GM19351 (cell line): Measurements from ENCODE around the gene XIAP.
"Not testable (repeated sequence)": the region's sequence is repeated elsewhere in the genome, so short reads cannot be mapped to it uniquely, and the experiment has no call there.

Experiments
- ATAC-seq: cut with Tn5 transposase; IDR thresholded peaks from one replicate; pipeline ENCODE4 v1.9.1; 2021; ENCODE audit warnings: mild to moderate bottlenecking, moderate library complexity; ENCODE audit not compliant: unreplicated experiment

XIAP gene

DNA sequence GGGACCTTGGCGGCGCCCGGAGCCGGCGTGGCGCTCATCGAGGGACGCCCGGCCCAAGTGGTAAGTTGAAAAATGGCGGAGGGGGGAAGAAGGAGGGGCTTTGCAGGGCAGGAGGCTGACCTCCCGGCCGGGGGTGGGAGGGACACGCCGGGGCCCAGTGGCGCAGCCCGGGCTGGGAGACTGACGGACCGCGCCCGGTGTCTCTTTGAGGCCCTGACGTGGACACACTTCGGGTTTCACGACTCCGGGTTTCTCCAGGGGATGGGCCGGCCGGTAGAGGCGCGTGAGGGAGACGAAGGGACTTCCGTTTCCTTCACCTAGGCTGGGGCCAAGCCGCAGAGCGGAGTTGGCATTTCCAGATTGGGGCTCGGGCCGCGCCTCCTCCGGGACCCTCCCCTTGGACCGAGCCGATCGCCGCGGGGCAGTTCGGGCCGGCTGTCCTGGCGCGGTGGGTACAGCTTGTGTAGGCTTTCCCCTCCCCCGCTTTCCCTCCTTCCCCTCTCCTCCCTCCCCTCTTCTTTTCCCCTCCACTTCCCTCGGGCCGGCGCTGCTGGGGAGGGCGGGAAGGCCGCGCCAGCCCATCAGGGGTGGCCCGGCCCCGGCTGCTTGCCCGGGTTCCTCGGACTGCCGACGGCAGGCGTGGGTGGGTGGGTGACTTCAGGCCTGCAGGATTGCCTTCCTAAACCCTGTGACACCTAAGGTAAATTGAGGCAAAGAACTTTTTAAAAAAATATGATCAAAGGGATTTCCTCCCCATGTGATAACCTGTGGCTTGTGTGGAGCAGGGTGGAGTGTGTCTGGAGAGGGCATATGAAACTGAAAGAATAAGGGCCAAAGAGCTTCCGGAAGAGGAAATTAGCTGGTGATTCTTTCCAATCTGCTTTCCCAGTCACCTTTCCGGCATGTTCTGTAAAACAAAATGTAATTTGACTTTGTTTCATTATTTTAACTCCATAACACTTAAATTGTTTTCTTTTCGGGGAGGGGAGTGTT is at the start of gene XIAP:
XIAP (plus strand) TSS at position 208 of the 993 bp plus-strand sequence. CDS start 25,610 bp downstream, outside the sequence.
- ATAC-seq = peak; percentile 75

DNA sequence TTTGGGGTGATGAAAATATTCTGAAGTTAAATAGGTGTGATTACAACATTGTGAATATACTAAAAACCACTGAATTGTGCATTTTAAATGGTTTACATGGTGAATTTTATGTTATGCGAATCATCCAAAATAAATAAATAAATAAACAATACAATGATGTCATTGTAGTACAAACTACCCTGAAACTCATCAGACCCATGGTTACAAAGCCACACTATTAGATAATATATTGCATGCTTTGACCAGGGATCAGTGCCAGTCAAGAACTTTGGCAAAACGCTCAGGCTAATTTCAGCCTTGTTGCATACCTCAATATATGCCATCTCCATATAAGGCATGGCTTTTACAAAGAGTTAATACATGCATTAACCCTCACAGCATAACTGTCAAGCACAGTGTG is 45.5 kb upstream of the XIAP start:
- no peak for ATAC-seq

DNA sequence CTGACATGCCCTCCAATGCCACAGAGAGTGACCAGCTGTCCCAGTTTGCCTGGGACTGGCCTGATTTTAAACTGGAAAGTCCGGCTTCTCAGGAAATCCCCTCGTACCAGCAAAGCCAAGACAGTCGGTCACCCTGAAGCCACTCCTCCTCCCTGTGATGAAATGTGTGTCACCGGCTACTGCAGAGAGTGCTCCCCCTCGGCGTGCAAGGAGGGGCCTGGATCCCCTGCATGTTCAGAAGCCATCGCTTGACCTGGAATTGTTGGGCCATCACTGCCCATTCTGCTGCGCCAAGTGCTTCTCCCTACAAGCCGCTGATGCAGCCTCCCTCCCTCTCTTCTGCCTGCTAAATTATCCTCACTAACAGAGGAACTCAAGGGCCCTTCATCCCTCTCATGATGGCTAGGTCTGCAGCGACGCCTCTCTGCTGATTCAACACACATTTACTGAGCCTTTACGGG is 44.9 kb upstream of the XIAP start:
- ATAC-seq = not testable (repeated sequence)

DNA sequence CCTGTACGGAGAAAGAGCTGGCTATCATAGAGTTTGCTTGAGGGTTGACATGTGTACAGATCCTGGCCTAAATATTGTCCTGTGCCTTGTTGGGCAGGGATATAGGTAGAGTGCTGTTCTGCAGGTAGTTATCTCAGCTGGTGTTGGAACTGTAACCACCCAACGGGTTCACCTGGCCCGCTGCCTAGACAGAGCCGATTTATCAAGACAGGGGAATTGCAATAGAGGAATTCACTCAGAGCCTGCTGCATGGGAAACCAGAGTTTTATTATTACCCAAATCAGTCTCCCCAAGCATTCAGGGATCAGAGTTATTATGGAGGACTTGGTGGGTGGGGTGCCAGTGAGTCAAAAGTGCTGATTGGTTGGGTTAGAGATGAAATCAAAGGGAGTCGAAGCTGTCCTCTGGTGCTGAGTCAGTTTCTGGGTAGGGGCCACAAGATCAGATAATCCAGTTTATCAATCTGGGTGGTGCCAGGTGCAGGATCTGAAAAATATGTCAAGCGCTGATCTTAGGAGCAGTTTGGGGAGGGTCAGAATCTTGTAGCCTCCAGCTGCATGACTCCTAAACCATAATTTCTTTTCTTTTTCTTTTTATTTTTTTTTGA is 42.5 kb upstream of the XIAP start:
- no peak for ATAC-seq

DNA sequence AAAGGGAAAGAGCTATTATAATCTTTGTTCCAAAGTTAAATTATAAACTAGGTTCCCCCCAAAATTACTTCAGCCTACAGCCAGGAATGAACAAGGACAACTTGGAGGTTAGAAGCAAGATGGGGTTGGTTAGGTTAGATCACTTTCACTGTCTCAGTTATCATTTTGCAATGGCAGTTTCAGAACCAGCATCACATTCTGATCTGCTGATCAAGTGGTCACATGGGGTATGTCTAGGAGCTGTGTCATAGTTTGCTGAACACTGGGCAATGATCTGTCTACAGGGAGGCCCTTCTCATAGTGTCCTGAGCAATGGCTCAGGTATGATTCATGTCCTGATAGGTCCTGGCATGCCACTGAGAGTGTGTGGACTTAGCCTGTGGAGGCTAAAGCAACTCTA is 41.6 kb upstream of the XIAP start:
- ATAC-seq = no peak

DNA sequence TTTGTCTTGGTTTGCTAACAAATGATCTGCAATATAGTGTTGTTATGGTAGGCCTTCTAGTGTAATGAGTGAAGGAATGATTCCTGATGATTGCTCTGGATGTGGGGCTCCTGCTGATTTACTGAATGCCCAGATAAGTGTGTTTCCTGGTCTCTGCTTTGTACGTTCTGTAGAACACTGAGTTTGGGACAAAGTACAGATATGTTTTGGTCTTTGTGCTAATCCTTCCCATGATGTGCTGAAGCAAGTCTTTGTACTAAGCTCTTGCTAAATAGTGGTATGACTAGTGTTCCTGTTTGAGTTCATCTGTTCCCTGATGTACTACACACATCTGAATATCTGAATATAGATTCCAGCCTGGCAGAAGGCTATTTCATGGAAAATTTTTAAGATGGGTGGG is 36.9 kb upstream of the XIAP start:
- ATAC-seq = no peak

DNA sequence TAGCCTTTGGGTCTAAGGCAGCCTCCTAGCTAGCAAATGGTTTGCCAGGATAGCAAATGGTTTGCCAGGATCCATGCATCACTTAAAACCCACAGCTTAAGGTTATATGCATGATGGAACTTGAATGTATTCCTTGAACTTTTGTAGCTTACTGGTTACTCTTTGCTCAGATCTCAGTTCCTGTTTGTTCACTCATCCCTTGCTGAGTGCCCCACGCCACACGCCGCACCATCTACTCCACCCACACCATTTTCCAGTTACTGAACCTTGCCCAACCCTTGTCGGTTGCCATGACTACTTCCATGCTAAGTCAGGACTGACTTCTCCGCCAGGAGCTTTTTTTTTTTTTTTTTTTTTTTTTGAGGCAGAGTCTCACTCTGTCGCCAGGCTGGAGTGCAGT is 29.5 kb upstream of the XIAP start:
- ATAC-seq = peak; percentile 84

DNA sequence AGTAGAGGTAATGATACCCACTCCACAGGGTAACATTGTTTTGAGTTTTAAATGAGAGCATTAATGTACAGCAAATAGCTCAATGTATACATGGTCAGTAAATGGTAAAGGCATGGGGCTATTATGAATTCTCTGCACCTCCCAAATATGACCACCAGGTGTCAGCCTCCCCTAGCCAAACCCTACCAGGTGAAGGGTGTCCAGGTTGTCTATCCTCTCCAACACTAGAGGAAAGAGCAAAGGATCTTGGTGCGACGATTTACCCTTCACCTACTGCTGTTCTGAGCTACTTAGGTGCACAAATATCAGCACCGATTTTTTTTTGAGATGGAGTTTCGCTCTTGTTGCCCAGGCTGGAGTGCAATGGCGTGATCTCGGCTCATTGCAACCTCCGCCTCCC is 26.5 kb upstream of the XIAP start:
- peak; percentile 80 for ATAC-seq

DNA sequence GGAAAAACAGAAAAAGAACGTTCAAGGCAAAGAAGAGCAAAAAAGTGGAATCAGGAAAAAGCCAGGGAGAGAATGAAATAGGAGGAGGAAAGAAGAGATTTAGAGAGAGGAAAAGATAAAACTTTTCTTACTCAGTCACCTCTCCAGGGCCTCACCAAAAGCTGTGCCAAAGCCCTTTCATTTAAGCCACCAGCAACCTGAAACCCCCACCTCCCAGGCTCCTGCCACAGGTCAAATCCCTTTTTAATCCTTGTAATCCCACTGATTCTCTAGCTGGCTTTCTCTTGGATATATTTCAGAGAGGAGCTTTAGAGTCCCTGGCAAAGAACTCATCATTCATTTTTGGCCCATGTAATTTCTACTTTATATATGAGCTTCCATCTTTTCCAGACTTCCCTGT is 25.7 kb upstream of the XIAP start:
- no peak for ATAC-seq

DNA sequence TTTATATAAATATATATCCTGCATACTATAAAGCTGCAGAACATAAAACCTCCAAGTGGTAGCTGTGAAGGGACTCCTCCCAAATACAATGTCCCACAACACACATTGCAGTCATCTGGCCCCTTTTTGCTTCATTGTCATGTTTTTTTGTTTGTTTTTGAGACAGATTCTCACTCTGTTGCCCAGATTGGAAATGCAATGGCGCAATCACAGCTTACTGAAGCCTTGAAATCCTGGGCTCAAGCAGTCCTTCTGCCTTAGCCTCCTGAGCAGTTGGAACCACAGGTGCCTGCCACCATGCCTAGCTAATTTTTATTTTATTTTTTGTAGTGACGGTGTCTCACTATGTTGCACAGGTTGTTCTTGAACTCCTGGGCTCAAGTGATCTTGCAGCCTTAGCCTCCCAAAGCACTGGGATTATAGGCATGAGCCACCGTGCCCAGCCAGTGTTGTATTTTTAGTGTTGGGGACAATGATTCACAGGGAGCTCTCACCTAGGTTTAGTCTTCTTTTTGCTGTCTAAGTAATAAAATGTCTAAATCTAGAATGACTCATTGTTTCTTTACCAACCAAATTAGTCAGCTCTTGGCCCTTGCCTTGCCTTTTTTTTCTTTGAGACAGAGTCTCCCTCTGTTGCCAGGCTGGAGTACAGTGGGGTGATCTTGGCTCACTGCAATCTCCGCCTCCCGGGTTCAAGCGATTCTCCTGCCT is 24.0 kb upstream of the XIAP start:
- no peak for ATAC-seq

DNA sequence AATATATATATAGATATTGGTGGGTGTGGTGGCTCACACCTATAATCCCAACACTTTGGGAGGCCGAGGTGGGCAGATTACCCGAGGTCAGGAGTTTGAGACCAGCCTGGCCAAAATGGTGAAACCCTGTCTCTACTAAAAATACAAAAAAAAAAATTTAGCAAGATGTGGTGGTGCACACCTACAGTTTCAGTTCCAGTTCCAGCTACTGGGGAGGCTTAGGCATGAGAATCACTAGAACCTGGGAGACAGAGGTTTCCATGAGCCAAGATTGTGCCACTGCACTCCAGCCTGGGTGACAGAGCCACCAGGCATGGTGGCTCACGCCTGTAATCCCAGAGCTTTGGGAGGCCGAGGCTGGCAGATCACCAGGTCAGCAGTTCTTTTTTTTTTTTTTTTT is 14.7 kb upstream of the XIAP start:
- not testable (repeated sequence) for ATAC-seq

DNA sequence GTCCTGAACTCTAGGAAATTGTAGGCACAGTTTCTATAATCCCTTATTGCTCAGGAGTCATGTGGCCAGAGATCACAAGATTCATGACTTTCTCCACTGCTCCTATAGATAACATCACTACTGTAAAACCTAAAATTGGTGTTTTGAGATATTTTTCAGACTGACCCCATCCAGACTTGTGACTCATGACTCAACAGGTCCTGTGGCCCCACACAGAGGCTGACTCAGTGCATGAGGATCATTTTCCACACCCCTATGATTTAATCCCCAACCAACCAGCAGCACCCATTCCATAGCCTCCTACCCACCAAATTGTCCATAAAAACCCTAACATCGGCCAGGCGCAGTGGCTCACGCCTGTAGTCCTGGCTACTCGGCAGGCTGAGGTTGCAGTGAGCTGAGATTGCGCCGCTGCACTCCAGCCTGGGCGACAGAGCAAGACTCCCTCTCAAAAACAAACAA is 13.2 kb upstream of the XIAP start:
- no peak for ATAC-seq

DNA sequence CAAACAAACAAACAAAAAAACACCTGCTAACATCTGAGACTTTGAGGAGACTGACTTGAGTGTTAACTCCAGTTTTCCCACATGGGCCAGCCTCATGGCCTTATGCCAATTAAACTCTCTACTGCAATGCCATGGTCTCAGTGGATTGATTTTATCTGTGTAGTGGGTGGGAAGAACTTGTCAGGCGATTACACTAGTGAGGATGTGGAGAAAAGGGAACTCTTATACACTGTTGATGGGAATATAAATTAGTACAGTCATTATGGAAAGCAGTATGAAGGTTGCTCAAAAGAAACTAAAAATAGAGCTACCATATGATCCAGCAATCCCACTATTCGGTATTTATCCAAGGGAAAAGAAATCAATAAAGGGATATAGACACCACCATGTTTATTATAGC is 12.8 kb upstream of the XIAP start:
- ATAC-seq = no peak

DNA sequence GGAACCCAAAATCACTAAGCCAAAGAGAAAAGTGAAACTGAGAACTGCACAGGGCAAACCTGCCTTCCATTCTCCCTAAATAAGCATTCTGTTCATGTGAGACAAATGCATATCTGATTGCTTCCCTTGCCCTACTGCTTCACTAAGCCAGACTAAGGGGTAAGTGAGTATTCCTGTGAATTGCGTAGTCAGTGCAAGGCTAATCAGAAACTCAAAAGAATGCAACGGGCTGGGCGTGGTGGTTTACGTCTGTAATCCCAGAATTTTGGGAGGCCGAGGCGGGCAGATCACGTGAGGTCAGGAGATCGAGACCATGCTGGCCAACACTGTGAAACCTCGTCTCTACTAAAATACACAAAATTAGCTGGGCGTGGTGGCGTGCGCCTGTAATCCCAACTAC is 10.8 kb upstream of the XIAP start:
- no peak for ATAC-seq

DNA sequence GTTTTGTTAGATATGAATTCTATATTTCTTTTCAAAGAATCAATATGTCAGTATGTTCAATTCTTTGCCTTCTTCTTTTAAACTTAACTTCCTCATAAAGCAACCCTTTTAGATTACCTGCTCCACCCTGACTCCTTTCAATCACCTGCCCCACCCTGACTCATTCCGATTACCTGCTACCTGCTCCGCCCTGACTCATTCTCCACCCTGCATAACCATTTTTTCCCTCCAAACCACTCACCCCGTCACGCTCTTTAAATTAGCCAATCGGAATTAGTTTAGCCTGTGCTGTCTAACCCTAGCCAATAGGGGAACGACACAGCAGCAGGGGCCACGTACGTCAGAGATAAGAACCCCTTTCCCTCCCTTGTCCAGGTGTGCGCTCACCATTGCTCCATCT is 9.9 kb upstream of the XIAP start:
- not testable (repeated sequence) for ATAC-seq

DNA sequence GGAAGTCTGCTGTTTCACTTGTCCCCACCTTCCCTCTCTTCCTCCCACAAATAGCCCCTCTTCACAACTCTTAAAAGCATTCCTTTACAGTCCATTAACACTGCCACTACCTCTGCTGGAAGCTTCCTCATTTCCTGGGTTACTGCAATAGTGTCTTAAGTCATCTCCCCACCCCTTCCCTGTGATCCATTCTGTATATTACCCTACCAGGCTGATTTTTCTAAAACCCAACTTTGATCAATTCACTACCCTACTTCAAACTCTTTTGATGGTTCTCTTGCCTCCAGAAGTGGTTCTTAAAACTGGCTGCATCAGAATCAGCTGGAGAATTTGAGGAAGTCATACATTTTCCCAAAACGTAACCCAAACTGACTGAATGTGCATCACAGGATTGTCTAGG is 8.8 kb upstream of the XIAP start:
- ATAC-seq = no peak

DNA sequence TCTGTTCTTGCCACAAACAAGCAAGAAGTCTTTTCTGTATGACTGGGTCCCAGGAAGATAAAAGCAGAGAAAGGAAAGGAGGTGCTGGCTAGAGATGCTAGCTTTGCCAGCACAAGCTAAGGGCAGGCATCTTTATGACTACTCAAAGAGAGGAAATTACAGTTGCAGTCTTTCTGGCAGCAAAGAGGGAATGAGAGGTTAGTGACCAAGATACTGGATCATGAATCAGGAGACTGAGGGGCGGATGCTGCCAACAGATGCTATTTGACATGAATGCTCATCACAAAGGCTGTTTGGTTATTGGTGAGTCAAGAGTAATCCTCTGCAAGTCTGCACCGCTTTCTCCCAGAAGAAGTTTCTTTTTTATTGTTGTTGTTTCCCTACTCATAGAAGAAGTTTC is 5.5 kb upstream of the XIAP start:
- ATAC-seq = no peak

DNA sequence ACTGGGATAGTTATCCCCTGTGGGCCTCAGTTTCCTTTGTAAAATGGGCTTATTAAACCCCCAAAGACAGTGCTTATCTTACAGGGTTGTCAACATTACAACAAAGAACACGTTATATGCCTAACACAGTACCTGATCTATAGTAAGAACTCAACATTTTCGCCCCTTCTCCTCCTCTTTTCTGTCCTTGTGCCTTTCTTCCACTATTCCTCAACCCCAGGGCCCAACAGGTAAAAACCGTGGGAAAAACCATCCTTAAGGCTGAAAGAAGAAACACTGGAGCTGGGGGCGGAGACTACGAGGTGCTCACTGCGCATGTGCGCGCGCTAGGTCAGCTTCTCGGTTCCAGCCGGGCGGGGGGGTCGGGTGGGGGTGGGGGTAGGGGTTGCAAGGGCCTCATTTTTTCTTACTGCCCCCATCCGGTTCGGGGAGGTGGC is 426 bp upstream of the XIAP start:
- no peak for ATAC-seq

DNA sequence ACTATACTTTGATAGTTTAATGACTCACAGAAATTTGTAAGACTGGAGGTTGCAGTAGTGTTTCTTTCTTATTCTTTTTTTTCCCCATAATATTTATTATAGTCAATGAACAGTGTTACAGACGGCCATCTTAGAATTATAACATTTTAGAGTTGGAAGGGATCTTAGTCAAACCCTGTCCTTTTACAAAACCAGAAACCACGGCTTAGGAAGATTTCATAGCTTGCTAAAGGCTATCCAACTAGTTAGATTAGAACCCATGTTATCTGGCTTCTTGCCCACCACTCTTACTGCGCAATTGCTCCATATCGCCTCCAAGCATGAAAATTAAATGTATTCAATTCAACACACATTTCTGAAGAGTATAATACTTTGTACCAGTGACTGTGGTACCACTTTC is 1.1 kb downstream of the XIAP start:
- no peak for ATAC-seq

DNA sequence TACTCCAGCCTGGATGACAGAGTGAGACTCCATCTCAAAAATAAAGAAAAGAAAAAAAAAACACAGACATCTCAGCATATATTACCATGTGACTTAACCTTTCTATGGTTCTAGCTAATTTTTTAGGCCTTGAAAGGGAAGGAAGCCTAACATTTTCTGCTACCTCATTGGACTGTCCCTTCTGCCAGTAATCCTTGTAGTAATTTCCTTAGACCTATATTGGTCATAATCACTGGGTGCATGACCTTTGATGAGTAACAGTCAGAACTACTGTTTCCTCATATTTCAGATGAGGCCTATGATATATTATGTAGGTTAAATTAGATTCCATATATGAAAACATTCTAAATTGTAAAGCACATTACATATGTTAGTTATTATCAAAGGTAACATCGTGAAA is 9.6 kb downstream of the XIAP start:
- no peak for ATAC-seq

DNA sequence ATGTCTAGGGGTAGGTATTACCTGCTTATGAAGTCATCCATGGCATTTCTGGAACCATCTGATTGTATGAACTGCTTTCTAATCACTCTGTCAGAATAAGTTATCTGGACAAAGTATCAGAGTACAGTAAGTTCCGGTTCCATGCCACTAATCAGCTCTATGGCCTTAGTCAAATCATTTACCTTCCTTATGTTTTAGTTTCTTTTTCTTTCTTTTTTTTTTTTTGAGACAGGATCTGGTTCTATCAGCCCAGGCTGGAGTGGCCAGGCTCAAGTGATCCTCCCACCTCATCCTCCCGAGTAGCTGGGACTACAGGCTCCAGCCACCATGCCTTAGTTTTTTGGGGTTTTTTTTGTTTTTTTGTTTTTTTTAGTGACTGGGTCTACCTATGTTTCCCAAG is 11.5 kb downstream of the XIAP start:
- ATAC-seq = peak; percentile 58
